Cardiac fibroblast (primary cell): ENCODE measurements around the gene COIL.
A peak's percentile ranks its signal among the peaks of the same experiment; 100 is the strongest.

Experiments used
- DNase-seq, 2 donors: peaks; one replicate each; pipeline versions ENCODE4 v3.0.0 to v3.0.0-alpha.2; 2010; ENCODE audit warnings: low read depth in 2 of 2
- H3K4me3 ChIP-seq, 2 donors: replicated peaks in 1 of 2; 1 replicate in 1 of 2; 2 replicates in 1 of 2; pipeline ENCODE4 v1.5.1; 2011; ENCODE audit warnings: low read depth in 2 of 2, low read length in 2 of 2, mild to moderate bottlenecking in 2 of 2, moderate library complexity in 1 of 2
- TF ChIP-seq, protein P1 (sequence below): IDR thresholded peaks from one replicate; pipeline ENCODE4 v1.5.1; 2011; ENCODE audit warnings: low read depth, mild to moderate bottlenecking, low read length, inconsistent platforms

COIL gene

DNA sequence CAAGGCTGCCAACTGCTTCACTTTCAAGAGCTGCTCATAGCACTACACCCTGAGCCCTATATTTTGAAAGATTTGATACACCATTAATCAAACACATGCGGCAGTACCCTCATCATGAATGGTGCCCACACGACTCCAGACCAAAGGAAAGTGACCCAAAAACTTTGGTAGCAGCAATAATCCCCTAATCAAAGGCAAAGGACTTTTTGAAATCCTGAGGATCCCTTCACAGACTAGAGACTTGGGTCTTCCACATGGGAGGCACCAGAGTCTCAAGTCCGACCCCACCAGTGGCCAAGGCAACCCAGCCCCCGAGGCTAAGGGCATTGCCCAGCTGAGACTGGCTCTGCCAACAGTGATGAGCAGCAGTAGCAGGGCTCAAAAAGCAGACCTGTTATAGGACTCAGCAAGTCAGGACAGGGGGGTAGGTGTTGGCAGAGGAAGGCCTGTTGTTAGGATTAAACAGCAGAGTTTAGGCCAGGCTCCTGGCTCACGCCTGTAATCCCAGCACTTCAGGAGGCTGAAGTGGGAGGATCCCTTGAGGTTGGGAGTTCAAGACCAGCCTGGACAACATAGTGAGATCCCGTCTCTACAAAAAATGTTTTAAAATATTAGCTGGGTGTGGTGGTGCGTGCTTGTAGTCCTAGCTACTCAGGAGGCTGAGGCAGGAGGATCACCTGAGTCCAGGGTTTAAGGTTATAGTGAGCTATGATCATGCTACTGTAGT is 50.2 kb downstream of the COIL start:
- TF ChIP-seq, protein P1, sequence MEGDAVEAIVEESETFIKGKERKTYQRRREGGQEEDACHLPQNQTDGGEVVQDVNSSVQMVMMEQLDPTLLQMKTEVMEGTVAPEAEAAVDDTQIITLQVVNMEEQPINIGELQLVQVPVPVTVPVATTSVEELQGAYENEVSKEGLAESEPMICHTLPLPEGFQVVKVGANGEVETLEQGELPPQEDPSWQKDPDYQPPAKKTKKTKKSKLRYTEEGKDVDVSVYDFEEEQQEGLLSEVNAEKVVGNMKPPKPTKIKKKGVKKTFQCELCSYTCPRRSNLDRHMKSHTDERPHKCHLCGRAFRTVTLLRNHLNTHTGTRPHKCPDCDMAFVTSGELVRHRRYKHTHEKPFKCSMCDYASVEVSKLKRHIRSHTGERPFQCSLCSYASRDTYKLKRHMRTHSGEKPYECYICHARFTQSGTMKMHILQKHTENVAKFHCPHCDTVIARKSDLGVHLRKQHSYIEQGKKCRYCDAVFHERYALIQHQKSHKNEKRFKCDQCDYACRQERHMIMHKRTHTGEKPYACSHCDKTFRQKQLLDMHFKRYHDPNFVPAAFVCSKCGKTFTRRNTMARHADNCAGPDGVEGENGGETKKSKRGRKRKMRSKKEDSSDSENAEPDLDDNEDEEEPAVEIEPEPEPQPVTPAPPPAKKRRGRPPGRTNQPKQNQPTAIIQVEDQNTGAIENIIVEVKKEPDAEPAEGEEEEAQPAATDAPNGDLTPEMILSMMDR = no peak
- no peak overlapping the region for H3K4me3 ChIP-seq
- no peak for DNase-seq

DNA sequence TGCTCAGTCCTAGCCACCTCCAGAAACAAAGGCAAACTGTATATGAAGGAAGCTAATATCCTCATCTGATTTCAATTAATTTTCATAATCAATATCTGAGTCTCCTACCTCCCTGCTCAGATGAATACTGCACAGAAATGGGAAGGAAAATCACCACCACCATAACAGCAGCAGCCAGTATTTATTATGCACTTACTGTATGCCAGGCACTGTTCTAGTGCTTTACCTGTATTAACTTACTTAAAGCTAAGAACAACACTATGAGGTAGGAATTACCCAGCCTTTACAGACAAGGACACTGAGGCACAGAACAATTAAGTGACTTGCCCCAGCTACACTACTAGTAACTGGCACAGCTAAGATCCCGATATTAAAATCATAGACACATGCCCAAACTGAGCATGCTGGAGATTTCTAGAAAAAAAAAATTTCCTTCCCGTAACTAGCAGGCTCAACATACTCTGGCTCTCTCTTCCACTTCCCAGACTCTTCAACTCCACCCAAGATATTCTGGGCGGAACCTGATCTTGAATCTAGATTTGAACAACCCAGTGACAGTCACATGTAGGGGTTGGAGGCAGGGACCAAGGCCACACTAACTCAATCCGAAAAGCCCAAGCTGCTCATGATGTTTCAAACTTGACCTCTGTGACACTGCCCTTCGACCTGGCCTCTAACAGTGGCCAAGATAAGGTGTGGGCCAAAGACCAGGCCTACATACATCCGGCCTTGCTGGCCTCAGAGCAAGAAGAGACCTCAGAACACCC is 50.9 kb downstream of the COIL start:
- DNase-seq = no peak
- H3K4me3 ChIP-seq = no peak overlapping the region
- TF ChIP-seq, protein P1 = no peak

DNA sequence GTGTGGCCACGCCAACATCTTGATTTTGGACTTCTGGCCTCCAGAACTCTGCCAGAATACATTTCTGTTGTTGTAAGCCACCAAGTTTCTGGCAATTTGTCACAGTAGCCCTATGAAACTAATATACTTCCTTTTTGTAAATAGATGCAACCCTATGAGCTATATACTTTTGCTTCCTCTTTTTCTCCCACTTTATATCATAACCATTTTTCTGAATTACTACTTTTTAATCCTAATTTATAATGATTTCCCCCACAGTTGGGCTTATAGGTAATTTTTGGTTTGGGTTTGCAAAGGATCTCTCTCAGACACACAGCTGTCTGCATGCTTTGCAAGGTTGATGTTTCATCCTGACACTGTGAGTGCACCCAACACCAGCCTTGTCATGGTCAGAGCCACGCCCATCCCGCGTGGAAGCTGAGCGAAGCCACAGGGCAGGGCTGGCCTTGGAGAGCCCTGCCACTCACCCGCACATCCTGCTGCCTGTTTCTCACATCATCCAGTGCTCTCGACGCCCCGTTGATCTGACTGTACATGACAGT is 52.8 kb downstream of the COIL start:
- no peak overlapping the region for H3K4me3 ChIP-seq
- TF ChIP-seq, protein P1 = no peak
- no peak for DNase-seq

DNA sequence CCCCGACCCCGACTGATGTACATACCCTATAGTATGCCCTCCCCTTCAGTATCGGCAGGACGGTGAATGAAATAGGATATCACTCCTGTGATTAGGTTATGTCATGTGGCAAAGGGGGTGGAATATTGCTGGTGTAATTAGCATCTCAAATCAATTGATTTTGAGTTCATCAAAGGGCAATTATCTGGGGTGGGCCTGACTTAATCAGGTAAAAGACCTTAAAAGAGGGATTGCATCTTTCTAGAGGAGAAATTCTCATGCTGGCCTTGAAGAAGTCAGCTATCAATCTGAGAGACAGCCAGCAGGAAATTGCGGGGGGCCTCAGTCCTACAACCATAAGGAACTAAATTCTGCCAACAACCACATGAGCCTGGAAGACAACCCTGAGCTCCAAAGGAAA is 57.3 kb downstream of the COIL start:
- H3K4me3 ChIP-seq = no peak overlapping the region
- no peak for DNase-seq
- TF ChIP-seq, protein P1 = no peak

DNA sequence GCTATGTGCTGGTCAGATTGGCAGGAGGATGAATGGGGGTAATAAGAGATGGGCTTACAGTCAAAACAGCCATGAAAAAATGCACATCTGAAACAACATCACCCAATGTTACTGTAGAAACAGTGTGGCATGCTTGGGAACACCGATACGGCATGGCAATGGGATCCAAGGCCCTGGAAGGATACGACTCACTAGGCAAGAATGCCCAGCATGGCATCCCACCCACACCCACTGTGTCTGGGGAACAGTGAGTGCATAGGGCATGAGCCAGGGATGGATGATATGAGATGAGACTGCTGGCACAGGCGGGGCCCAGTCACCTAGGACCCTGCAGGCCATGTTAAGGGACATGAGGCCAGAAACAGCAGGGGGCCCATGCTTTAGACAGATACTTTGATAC is 58.5 kb downstream of the COIL start:
- TF ChIP-seq, protein P1 = no peak
- peak; percentile 51 to 53 for DNase-seq
- H3K4me3 ChIP-seq = no peak overlapping the region

DNA sequence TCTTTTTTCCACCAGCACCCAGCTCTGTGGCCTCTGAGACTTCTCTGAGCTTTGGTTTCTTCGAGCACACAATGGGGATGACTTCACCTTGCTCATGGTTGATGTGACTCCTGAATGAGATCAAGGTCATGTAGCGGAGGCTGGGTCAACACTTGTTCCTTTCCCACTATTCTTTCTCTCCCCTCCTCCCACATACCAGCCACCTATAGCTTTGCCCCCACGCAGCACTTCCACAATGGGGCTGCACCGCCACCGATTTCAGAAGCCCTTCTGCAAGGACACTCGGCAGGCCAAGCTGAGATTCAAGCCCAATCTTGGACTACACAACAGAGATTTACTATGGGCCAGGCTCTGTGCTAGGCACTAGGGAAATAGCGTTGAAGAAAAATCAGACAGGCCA is 61.4 kb downstream of the COIL start:
- no peak overlapping the region for H3K4me3 ChIP-seq
- TF ChIP-seq, protein P1 = no peak

More for the DNA sequence above, 61.4 kb downstream of the COIL start:
- no peak for DNase-seq
